Mesendoderm (in vitro differentiated cells): Measurements from ENCODE around the gene TAS2R13.

ENCODE experiments used
- DNase-seq: peaks from one replicate; pipeline ENCODE4 v3.0.0; 2013
- H2AK5ac ChIP-seq: 2 replicates; pipeline ENCODE4 v1.6.1; 2013; ENCODE audit warnings: low read length, inconsistent platforms
- H2BK120ac ChIP-seq: 2 replicates; pipeline ENCODE4 v1.6.1; 2013; ENCODE audit warnings: low read depth, mild to moderate bottlenecking, low read length, moderate library complexity, mixed read lengths
- H2BK15ac ChIP-seq: replicated peaks from 2 replicates; pipeline ENCODE4 v1.6.1; 2013; ENCODE audit warnings: low read depth, mild to moderate bottlenecking, moderate library complexity
- H2BK5ac ChIP-seq: 2 replicates; pipeline ENCODE4 v1.6.1; 2013; ENCODE audit warnings: low read length, inconsistent platforms
- H3K18ac ChIP-seq: 2 replicates; pipeline ENCODE4 v1.6.1; 2013; ENCODE audit warnings: mild to moderate bottlenecking, low read length, mixed read lengths
- H3K23ac ChIP-seq: one replicate; pipeline ENCODE4 v1.6.1; 2013; ENCODE audit warnings: low read length
- H3K27ac ChIP-seq: 2 replicates; pipeline ENCODE4 v1.5.1; 2013; ENCODE audit warnings: low read depth, mild to moderate bottlenecking, inconsistent platforms, low read length, moderate library complexity
- H3K27me3 ChIP-seq: 2 replicates; pipeline ENCODE4 v1.6.1; 2013; ENCODE audit warnings: low read length, control low read depth, mild to moderate bottlenecking, inconsistent platforms; ENCODE audit not compliant: insufficient read depth, poor library complexity
- H3K36me3 ChIP-seq: 2 replicates; pipeline ENCODE4 v1.6.1; 2013; ENCODE audit warnings: low read length, inconsistent platforms; ENCODE audit not compliant: control insufficient read depth, insufficient read depth
- H3K4ac ChIP-seq: one replicate; pipeline ENCODE4 v1.6.1; 2013; ENCODE audit warnings: low read depth, mild to moderate bottlenecking, low read length, moderate library complexity
- H3K4me1 ChIP-seq: 2 replicates; pipeline ENCODE4 v1.6.1; 2013; ENCODE audit warnings: low read depth, low read length, inconsistent platforms; ENCODE audit not compliant: control insufficient read depth
- H3K4me2 ChIP-seq: 2 replicates; pipeline ENCODE4 v1.6.1; 2013; ENCODE audit warnings: low read length
- H3K4me3 ChIP-seq: 2 replicates; pipeline ENCODE4 v1.5.1; 2013; ENCODE audit warnings: mild to moderate bottlenecking, low read length
- H3K56ac ChIP-seq: one replicate; pipeline ENCODE4 v1.6.1; 2013; ENCODE audit warnings: low read length
- H3K79me1 ChIP-seq: 2 replicates; pipeline ENCODE4 v1.6.1; 2013; ENCODE audit warnings: low read length, inconsistent platforms
- H3K79me2 ChIP-seq: 2 replicates; pipeline ENCODE4 v1.6.1; 2013; ENCODE audit warnings: mild to moderate bottlenecking, low read length; ENCODE audit not compliant: control insufficient read depth, insufficient read depth
- H3K9ac ChIP-seq: 2 replicates; pipeline ENCODE4 v1.6.1; 2013; ENCODE audit warnings: low read length, inconsistent platforms
- H4K5ac ChIP-seq: one replicate; pipeline ENCODE4 v1.6.1; 2013; ENCODE audit warnings: low read length
- H4K8ac ChIP-seq: one replicate; pipeline ENCODE4 v1.6.1; 2013; ENCODE audit warnings: low read depth, mild to moderate bottlenecking, control low read depth, low read length, moderate library complexity
- WGBS: extraction: QIAGEN DNeasy Blood & Tissue Kit; methylation state at CpG from one replicate; pipeline ENCODE4 v1.1.7; 2013; ENCODE audit warnings: low lambda C conversion rate, missing lambda C conversion rate; ENCODE audit not compliant: insufficient coverage; ENCODE audit errors: extremely low coverage; 5-methylcytosine and 5-hydroxymethylcytosine counted together

The TAS2R13 gene

DNA sequence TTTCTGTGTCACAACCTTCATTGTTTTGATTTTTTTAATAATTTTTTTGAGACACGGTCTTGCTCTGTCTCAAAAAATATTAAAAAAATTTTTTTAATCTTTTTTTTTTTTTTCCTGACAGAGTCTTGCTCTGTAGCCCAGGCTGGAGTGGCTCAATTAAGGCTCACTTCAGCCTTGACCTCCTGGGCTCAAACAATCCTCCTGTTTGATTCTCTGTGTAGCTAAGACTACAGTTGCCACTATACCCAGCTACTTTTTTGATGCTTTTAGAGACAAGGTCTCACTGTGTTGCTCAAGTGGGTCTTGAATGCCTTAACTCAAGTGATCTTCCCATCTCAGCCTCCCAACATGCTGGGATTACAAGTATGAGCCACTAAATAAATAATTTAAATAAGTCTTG lies 10.4 kb upstream of the TAS2R13 start:
- Histone ChIP-seq H3K23ac (no peak overlapping the region), H4K8ac (no peak overlapping the region), H3K9ac (no peak overlapping the region), H3K4me2 (no peak overlapping the region), H2BK120ac (no peak overlapping the region), H3K4me1 (no peaks in the 10 kb centered on the region), H3K4me3 (no peak overlapping the region), H3K27ac (no peak overlapping the region), H2AK5ac (no peak overlapping the region), H3K4ac (no peak overlapping the region), H3K56ac (no peak overlapping the region), H4K5ac (no peak overlapping the region), H2BK5ac (no peak overlapping the region), H3K36me3 (no peaks in the 10 kb centered on the region), H3K18ac (no peak overlapping the region), H3K79me1 (no peaks in the 10 kb centered on the region), H2BK15ac (no peak overlapping the region), H3K27me3 (no peaks in the 10 kb centered on the region), H3K79me2 (no peaks in the 10 kb centered on the region)
- DNase-seq, result no peak
- no CpG with 5 or more reads among the region's 1 CpG for WGBS

DNA sequence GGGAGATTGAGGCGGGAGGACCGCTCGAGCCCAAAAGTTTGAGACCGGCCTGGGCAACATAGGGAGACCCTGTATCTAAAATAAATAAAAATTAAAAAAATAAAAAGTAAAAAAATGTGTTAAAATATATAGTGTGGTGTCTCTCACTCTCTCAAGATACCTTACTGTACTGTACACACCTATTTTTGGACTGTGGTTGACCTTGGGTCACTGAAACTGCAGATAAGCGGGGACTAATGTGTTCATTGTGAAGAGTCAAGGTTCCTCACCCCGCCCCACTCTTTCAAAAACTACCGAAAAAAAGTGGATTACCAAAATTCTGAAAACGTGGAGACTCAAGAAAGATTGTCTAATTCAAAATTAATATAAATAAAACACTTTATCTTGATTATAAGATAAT lies 1.0 kb upstream of the TAS2R13 start:
- Histone ChIP-seq H2BK120ac (no peak overlapping the region), H3K4ac (no peak overlapping the region), H3K27me3 (no peaks in the 10 kb centered on the region), H2BK5ac (no peak overlapping the region), H3K4me2 (no peak overlapping the region), H3K79me1 (no peaks in the 10 kb centered on the region), H3K27ac (no peak overlapping the region), H4K8ac (no peak overlapping the region), H3K23ac (no peak overlapping the region), H3K79me2 (no peaks in the 10 kb centered on the region), H3K9ac (no peak overlapping the region), H3K4me1 (no peaks in the 10 kb centered on the region), H3K36me3 (no peaks in the 10 kb centered on the region), H3K4me3 (no peak overlapping the region), H3K56ac (no peak overlapping the region), H2BK15ac (no peak overlapping the region), H3K18ac (no peak overlapping the region), H2AK5ac (no peak overlapping the region), H4K5ac (no peak overlapping the region)
- DNase-seq, result no peak
- WGBS, result no CpG with 5 or more reads among the region's 8 CpGs

DNA sequence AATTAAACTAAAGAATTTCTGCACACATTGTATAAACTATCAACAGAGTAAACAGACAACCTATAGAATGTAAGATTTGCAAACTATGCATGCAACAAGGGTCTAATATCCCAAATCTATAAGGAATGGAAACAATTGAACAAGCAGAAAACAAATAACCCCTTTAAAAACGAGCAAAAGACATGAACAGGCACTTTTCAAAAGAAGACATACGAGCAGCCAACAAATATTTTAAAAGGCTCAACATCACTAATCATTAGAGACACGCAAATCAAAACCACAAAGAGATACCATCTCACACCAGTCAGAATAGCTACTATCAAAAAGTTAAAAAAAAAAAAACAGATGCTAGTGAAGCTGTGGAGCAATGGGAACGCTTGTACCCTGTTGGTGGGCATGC lies 4.7 kb downstream of the TAS2R13 start:
- H3K4ac ChIP-seq, result no peak overlapping the region
- no CpG with 5 or more reads among the region's 4 CpGs for WGBS
- H3K4me2 ChIP-seq, result no peak overlapping the region
- no peak overlapping the region for H4K8ac ChIP-seq
- DNase-seq, result no peak
- no peak overlapping the region for H2BK15ac ChIP-seq
- H3K9ac ChIP-seq, result no peak overlapping the region
- no peak overlapping the region for H3K23ac ChIP-seq
- no peak overlapping the region for H2AK5ac ChIP-seq
- no peaks in the 10 kb centered on the region for H3K79me1 ChIP-seq
- H3K18ac ChIP-seq, result no peak overlapping the region
- no peak overlapping the region for H2BK120ac ChIP-seq
- no peak overlapping the region for H4K5ac ChIP-seq
- no peak overlapping the region for H3K4me3 ChIP-seq
- H3K79me2 ChIP-seq, result no peaks in the 10 kb centered on the region
- no peak overlapping the region for H2BK5ac ChIP-seq
- H3K27me3 ChIP-seq, result no peaks in the 10 kb centered on the region
- H3K4me1 ChIP-seq, result no peaks in the 10 kb centered on the region
- no peak overlapping the region for H3K56ac ChIP-seq
- no peaks in the 10 kb centered on the region for H3K36me3 ChIP-seq
- no peak overlapping the region for H3K27ac ChIP-seq

DNA sequence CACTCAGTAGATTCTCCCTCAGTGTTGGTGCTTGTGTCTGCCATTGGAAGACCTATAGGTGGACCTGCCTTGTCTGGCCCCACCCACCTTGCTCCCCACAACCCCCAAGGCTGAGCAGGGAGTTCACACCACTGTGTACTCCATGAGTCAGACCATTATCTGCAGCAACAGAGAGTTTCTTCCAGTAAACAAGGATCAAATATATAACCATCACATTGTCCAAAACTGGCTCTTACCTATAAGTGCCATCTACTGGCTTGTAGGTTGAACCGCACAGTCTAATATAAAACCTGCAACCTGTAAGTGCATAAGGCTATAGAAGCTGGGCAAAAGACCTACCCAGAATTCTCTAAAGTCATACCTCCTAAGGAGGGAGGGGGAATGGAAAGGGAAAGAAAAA lies 7.9 kb downstream of the TAS2R13 start:
- no peak overlapping the region for H3K23ac ChIP-seq
- H3K4me3 ChIP-seq, result no peak overlapping the region
- no peak overlapping the region for H2BK15ac ChIP-seq
- no peak overlapping the region for H3K4ac ChIP-seq
- no peaks in the 10 kb centered on the region for H3K4me1 ChIP-seq
- H2BK5ac ChIP-seq, result no peak overlapping the region
- H2AK5ac ChIP-seq, result no peak overlapping the region
- H3K79me2 ChIP-seq, result no peaks in the 10 kb centered on the region
- no peak for DNase-seq
- H3K4me2 ChIP-seq, result no peak overlapping the region
- no peak overlapping the region for H4K5ac ChIP-seq
- no CpG with 5 or more reads among the region's 1 CpG for WGBS
- no peak overlapping the region for H2BK120ac ChIP-seq
- H3K9ac ChIP-seq, result no peak overlapping the region
- H3K56ac ChIP-seq, result no peak overlapping the region
- H3K36me3 ChIP-seq, result no peaks in the 10 kb centered on the region
- H3K79me1 ChIP-seq, result no peaks in the 10 kb centered on the region
- H3K27me3 ChIP-seq, result no peaks in the 10 kb centered on the region
- H3K27ac ChIP-seq, result no peak overlapping the region
- H3K18ac ChIP-seq, result no peak overlapping the region
- no peak overlapping the region for H4K8ac ChIP-seq

DNA sequence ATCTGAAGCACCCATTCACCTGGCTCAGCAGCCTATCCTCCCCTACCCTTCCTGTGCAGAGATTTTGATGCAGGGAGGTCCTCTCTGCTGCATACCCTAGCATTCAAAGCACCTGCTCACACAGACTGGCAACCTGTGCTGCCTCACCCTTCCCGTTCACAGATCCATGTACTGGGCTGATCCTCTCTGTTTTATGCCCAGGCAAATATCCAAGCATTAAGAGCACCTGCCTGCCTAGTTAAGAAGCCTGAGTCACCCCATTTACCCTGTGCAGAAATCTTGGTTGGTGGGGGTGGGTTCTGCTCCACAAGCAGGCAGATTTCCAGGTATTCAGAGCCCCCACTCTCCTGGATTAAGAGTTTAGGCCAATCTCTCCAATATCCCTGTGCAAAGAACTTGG lies 8.4 kb downstream of the TAS2R13 start:
- Histone ChIP-seq H2BK5ac (no peak overlapping the region), H3K23ac (no peak overlapping the region), H4K5ac (no peak overlapping the region), H3K4me1 (no peaks in the 10 kb centered on the region), H2BK15ac (no peak overlapping the region), H3K4me2 (no peak overlapping the region), H3K56ac (no peak overlapping the region), H3K27ac (no peak overlapping the region), H3K36me3 (no peaks in the 10 kb centered on the region), H3K4me3 (no peak overlapping the region), H2BK120ac (no peak overlapping the region), H3K4ac (no peak overlapping the region), H2AK5ac (no peak overlapping the region), H3K9ac (no peak overlapping the region), H4K8ac (no peak overlapping the region), H3K79me1 (no peaks in the 10 kb centered on the region), H3K79me2 (no peaks in the 10 kb centered on the region), H3K27me3 (no peaks in the 10 kb centered on the region), H3K18ac (no peak overlapping the region)
- no peak for DNase-seq
- WGBS, result no CpG with 5 or more reads among the region's 1 CpG

DNA sequence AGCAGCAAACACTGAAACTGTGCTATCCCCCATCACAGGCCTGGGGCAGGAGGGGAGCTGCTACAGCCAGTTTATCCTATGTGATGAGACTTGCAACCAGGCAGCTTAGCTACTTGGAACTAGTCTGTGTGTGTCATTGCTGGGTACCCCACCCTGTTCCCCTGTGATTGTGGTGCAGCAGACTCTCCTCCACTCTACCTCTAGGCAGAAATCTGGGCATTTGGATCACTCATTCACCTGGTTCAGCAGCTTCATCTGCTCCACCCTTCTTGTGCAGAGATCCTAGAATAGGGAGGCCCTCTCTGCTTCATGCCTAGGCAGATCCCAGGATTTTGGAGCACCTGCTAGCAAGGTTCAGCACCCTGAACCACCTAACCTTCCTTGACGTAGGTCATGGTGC lies 8.8 kb downstream of the TAS2R13 start:
- no peaks in the 10 kb centered on the region for H3K4me1 ChIP-seq
- WGBS, result no CpG with 5 or more reads among the region's 1 CpG
- H3K4ac ChIP-seq, result no peak overlapping the region
- no peak overlapping the region for H3K18ac ChIP-seq
- H3K79me1 ChIP-seq, result no peaks in the 10 kb centered on the region
- no peak overlapping the region for H2BK15ac ChIP-seq
- no peak overlapping the region for H2BK5ac ChIP-seq
- DNase-seq, result no peak
- H2BK120ac ChIP-seq, result no peak overlapping the region
- no peaks in the 10 kb centered on the region for H3K36me3 ChIP-seq
- no peaks in the 10 kb centered on the region for H3K79me2 ChIP-seq
- no peak overlapping the region for H2AK5ac ChIP-seq
- no peak overlapping the region for H4K5ac ChIP-seq
- H3K4me2 ChIP-seq, result no peak overlapping the region
- H3K56ac ChIP-seq, result no peak overlapping the region
- no peaks in the 10 kb centered on the region for H3K27me3 ChIP-seq
- H3K9ac ChIP-seq, result no peak overlapping the region
- H3K27ac ChIP-seq, result no peak overlapping the region
- H3K4me3 ChIP-seq, result no peak overlapping the region
- no peak overlapping the region for H3K23ac ChIP-seq
- no peak overlapping the region for H4K8ac ChIP-seq
